Inferior parietal cortex (tissue), 1 donor: ENCODE measurements around the gene LDAH.

Experiments
- DNase-seq: peaks from one replicate; pipeline ENCODE4 v3.0.0-alpha.2; 2016; ENCODE audit errors: extremely low spot score

Gene LDAH

DNA sequence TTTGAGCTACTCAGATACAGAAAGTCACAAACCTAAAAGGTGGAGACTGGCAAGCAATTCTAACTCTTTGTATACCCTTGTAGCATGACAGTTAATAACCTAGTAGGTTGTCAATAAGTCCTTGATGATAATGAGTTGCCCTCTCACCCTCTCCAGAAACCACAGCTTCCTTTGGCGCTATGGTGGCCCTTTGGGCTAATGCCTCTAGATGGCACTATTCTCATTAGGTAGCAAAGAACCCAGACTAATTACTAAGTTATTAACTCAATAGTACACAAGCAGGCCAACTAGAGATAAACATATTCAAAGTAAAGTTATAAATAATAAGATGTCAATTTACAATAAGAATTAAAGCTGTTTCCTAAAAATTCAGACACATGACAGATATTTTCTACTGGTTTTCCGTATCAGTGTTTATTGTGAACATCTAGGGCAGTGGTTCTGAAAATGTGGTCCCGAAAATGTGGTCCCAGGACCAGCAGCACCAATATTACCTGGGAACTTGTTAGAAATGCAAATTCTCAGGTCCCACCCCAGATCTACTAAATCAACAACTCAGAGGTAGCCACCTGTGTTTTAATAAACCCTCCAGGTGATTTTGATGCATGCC is 41.1 kb downstream of the LDAH start:
- DNase-seq = no peak

- DNase-seq = no peak
Observed at GRCh38 chr2:20771299-20771698, 51.6 kb downstream of the LDAH start.

DNA sequence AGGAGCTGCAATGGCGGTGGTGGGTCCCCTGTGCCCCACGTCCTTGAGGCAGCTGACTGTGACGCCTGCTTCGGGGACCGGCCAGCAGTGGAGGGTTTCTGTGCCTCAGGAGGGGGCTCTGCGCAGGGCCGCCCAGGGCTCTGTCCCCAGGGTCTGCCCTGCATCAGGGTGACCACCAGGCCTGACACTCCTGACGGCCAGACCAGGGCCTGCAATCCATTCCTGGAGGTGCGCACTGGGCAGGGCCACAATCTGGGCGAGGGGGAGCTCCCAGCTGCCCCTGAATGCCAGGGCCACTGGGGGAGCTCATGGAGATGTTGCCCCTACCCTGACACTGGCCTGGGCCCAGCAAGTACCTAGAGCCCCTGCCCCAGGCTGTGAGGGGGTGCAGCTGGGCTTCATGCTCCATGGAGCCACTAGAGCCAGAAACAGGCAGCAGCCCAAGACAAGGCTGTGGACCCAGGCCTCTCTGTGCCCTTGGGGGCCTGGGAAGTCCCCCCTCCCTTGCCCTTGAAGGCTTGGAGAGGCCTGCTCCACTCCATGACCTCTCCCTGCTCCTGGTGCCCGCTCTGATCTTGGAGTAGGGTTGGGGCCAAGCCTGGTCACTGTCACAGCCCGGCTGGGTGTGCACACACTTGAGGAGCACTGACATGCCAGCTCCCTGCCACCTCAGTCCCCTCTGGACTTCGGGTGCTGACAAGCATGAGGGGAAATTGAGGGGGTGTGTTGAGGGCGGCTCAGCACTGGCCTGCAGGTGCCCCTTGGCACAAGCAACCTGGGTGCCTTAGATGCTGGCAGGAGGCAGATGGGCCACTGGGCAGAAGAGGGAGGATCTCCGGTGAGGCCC is 55.9 kb downstream of the LDAH start:
- no peak for DNase-seq

- DNase-seq = no peak
Observed at GRCh38 chr2:20766213-20766612, 56.7 kb downstream of the LDAH start.

DNA sequence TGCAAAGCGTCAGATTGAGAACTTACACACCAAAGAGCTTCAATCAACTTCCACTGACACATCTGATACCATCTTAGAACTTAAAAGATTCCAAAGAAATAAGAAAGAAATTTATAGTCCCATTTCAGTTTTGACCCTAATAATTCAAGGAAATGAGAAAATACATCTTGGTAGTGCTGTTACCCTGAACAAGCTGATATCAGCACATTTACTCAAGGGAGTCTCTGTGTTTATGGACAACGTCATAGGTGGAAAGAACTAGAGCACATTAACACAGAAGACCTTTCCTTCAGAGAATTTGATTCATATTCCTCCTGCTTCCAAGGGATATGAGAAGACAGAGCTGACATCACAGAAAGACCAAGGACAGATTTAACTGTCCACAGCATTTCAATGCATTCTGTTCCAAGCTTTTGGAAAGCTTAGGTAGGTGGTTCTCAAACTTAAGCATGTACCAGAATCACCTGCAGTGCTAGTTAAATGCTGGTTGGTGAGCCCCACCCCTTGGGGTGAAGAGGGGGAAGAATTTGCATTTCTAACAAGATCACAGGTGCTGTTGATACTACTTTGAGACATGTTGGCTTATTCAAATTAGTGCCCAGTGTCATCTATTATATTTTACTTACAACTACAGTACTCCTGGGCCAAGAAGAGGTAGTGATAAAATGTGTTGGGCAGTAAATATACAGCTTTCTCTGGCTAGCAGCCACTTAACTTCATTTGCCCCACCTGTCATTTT is 59.8 kb downstream of the LDAH start:
- DNase-seq = no peak

GRCh38 chr2:20759487-20759886 is 63.4 kb downstream of the LDAH start:
- DNase-seq = no peak

- no peak for DNase-seq
Observed at GRCh38 chr2:20758997-20759396, 63.9 kb downstream of the LDAH start.

- DNase-seq = no peak
Observed at GRCh38 chr2:20757405-20758090, 65.4 kb downstream of the LDAH start.

DNA sequence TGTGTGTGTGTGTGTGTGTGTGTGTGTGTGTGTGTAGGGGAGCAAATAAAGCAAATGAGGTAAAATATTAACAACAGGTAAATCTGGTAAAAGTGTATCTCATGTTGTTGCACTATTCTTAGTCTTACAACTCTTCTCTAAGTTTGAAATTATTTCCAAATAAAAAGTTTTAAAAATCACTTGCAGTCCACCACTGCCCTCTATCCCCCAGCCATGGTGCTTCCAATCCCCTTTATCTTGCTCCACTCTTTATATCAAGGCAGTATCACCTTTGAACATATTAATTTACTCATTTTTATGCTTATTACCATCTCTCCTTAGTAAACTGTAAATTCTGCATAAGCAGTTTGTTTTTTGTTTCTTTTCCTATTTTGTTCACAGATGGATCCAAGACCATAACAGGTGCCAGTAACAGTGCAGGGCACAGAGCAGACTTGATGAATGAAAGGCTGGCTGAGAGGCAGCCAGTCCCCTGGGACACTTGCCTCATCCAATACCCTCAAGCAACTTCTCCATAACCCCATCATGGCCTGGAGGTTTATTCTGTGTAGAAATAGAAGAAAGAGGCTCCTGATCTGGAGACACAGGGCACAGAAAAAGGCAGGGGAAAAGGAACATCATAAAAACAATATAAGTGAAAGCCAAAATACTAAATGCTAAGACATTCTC is 67.6 kb downstream of the LDAH start:
- no peak for DNase-seq

DNA sequence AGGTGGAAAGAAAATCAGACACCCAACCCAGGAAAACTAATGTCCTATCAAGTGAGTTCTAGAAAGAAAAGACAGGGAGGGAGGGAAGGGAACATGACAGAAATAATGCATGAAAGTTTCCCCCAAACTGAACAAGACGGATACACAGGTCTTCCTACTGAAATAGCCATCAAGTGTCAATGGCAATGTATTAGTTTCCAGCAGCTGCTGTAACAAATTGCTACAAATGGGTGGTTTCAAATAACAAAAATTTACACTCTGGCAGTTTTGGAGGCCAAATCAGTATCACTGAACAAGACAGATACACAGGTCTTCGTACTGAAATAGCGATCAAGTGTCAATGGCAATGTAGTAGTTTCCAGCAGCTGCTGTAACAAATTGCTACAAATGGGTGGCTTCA is 70.6 kb downstream of the LDAH start:
- no peak for DNase-seq

DNA sequence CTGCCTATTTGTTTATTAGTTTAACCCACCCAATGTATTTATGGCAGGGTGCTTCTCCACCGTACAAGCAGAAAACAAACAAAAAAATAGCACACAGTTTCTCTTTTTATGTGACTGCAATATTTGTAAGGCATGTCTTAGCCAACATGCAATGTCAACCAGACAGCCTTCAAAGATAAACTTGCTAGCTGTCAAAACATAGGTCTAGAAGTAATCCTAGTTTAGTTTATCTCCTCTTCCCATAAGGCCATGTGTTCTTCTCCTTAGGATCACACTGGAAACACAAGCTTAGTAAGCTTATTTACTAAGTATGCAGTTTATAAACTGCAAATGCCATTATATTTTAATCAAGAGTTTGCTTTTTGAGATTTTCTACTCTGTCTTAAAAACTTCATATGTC is 75.6 kb downstream of the LDAH start:
- no peak for DNase-seq

GRCh38 chr2:20745924-20746555 is 76.9 kb downstream of the LDAH start:
- DNase-seq = no peak

DNA sequence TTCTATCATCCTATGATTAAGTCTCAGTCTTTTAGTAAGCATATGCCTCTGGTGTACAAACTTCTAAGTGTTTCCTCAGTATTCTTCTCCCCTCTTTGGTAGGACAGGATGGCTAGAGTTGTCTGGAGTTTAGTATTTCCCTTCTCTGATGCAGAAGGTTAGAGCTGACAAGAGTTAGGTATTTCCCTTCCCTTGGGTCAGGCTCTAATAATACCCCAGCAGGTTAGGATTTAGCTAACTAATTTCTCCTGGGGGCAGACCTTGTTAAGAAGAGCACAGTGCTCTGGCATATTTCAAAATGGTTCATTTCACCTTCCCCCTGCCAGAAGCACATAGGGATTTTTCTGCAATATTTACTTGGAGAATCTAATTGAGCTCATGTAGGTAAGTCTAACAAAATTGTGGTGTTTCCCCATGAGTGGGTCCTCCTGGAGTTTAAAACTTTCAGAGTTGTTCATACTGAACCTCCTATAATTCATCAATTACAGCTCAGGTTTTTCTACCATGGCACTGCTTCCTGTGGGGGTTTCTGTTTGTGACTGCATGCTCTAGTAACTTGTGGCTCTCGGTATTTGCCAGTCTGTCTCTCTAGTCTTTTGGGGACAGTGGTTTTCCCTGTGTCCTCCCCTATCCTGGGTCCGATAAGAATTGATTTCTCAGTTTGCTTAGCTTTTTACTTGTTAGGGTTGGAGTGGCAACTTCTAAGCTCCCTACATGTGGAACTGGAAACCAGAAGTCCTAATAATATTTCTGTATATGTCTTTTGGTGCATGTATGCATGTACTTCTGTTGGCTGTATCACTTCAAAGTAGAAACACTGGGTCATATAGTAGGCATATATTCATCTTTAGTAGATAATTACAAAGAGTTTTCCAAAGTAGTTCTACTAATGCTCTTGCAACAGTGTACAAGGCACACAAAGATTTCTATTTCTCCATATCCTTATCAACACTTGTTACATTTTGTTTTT is 78.2 kb downstream of the LDAH start:
- DNase-seq = no peak

DNA sequence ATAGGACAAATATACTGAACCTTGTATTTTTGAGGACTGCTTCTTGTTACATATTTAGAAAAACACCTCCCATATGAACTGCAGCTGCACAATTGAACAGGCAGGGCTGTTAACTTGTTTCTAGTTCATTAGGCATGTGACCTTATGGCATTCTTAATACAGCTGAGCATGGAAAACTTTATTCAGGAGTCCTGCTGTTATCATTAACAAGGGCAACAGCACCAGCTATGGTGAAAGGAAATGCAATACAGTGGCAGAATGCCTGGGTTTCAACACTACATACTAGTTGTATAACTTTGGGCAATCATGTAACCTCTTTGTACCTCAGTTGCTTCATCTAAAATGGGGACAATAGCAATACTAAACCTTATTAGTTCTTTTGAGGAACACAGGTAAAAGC is 84.1 kb downstream of the LDAH start:
- no peak for DNase-seq

DNA sequence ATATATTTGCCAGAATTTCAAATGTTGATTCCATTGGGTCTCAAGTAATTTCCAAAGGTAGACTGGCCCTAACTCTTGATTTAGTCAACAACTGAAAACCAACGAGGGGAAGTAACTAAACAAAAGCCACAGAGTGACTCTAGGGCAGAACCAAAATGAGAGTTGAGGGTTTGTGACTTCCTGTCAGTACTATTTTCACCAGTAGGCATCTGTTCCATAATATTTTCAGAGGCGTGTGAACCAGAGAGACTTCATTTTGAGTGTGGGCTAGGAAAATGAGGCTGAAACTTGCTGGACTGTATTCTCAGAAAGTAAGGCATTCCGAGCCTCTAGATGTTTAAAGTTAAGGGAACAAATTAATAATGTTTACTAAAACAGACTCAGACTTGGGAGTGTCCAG is 85.4 kb downstream of the LDAH start:
- DNase-seq = no peak

- DNase-seq = no peak
Observed at GRCh38 chr2:20728114-20728758, 94.7 kb downstream of the LDAH start.

GRCh38 chr2:20726913-20727312 is 96.0 kb downstream of the LDAH start:
- no peak for DNase-seq

DNA sequence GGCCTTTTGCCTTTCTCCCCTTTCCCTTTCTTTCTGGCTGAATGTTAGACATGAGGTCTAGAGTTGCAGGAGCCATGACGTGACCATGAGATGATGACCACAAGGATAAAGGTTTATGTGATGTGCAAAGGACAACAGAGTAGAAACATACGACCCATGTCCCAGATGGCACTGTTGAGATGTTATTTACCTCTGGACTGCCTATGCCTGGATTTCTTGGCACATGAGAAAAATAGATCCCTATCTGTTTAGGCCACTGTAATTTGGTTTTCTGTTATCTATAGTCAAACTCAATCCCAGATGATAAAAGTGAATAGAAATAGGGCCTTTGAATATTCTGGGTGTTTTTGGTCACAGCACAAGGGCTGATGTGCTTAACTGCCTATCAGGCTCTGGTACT is 97.1 kb downstream of the LDAH start:
- DNase-seq = no peak

- no peak for DNase-seq
Observed at GRCh38 chr2:20724500-20725053, 98.3 kb downstream of the LDAH start.
